ENCODE measurements around the gene XRN1.

The XRN1 gene

GRCh38 chr3:142287866-142288638, 159.8 kb downstream of the XRN1 start:
- Histone ChIP-seq H3K9me3 (ENCODE audit: insufficient read depth, low read depth, low read length) (peaks cover 14% of the 10 kb centered on the region), H3K4me1 (ENCODE audit: insufficient read depth, low read length, poor library complexity, severe bottlenecking) (no peaks in the 10 kb centered on the region), H3F3A (ENCODE audit: low read depth) (no peaks in the 10 kb centered on the region), H3K36me3 (ENCODE audit: insufficient read depth, low read length) (no peaks in the 10 kb centered on the region), H3K4me3 (ENCODE audit: low read length, poor library complexity, severe bottlenecking) (no peak overlapping the region), H3K27me3 (ENCODE audit: insufficient read depth, low read length, poor library complexity, severe bottlenecking) (no peaks in the 10 kb centered on the region), H3K4me2 (ENCODE audit: low read depth, low read length, poor library complexity, severe bottlenecking) (no peak overlapping the region), H3K79me2 (ENCODE audit: insufficient read depth, low read length) (no peaks in the 10 kb centered on the region), H4K20me1 (ENCODE audit: insufficient read depth, low read length, poor library complexity, severe bottlenecking) (no peaks in the 10 kb centered on the region), H3K9ac (ENCODE audit: low read depth, low read length, poor library complexity, severe bottlenecking) (no peak overlapping the region), H2AFZ (ENCODE audit: low read length) (no peak overlapping the region), H3K9me2 (replicated peaks; ENCODE audit: low read depth, low read length) (no peaks in the 10 kb centered on the region)
- TF ChIP-seq EZH2phosphoT487 (IDR thresholded peaks at IDR 0.05; ENCODE audit: borderline replicate concordance) (no peak), CTCF (conservative IDR thresholded peaks at IDR 0.05; ENCODE audit: low read length) (no peak)

- no peaks in the 10 kb centered on the region for H3K27me3 ChIP-seq (ENCODE audit: insufficient read depth, low read length, poor library complexity, severe bottlenecking)
- H3K79me2 ChIP-seq (ENCODE audit: insufficient read depth, low read length), result no peaks in the 10 kb centered on the region
- H2AFZ ChIP-seq (ENCODE audit: low read length), result no peak overlapping the region; the same call in 1 of the 2 replicates
- TF ChIP-seq EZH2phosphoT487 (IDR thresholded peaks at IDR 0.05; ENCODE audit: borderline replicate concordance) (no peak), CTCF (conservative IDR thresholded peaks at IDR 0.05; ENCODE audit: low read length) (no peak)
- H3K36me3 ChIP-seq (ENCODE audit: insufficient read depth, low read length), result no peaks in the 10 kb centered on the region
- H4K20me1 ChIP-seq (ENCODE audit: insufficient read depth, low read length, poor library complexity, severe bottlenecking), result no peaks in the 10 kb centered on the region
- no peaks in the 10 kb centered on the region for H3K4me1 ChIP-seq (ENCODE audit: insufficient read depth, low read length, poor library complexity, severe bottlenecking)
- H3K4me3 ChIP-seq (ENCODE audit: low read length, poor library complexity, severe bottlenecking), result no peak overlapping the region
- no peaks in the 10 kb centered on the region for H3K9me2 ChIP-seq (replicated peaks; ENCODE audit: low read depth, low read length)
- peaks cover 14% of the 10 kb centered on the region for H3K9me3 ChIP-seq (ENCODE audit: insufficient read depth, low read depth, low read length)
- H3K4me2 ChIP-seq (ENCODE audit: low read depth, low read length, poor library complexity, severe bottlenecking), result no peak overlapping the region
- no peaks in the 10 kb centered on the region for H3F3A ChIP-seq (ENCODE audit: low read depth)
- no peak overlapping the region for H3K9ac ChIP-seq (ENCODE audit: low read depth, low read length, poor library complexity, severe bottlenecking)
Observed at GRCh38 chr3:142285083-142285517, 162.7 kb downstream of the XRN1 start.

- H3K4me1 ChIP-seq (ENCODE audit: insufficient read depth, low read length, poor library complexity, severe bottlenecking), result no peaks in the 10 kb centered on the region
- H3K4me2 ChIP-seq (ENCODE audit: low read depth, low read length, poor library complexity, severe bottlenecking), result no peak overlapping the region
- no peaks in the 10 kb centered on the region for H3K9me2 ChIP-seq (replicated peaks; ENCODE audit: low read depth, low read length)
- H3K36me3 ChIP-seq (ENCODE audit: insufficient read depth, low read length), result no peaks in the 10 kb centered on the region
- H3F3A ChIP-seq (ENCODE audit: low read depth), result no peaks in the 10 kb centered on the region
- no peak overlapping the region; the same call in 1 of the 2 replicates for H2AFZ ChIP-seq (ENCODE audit: low read length)
- no peak overlapping the region for H3K9ac ChIP-seq (ENCODE audit: low read depth, low read length, poor library complexity, severe bottlenecking)
- no peaks in the 10 kb centered on the region for H3K79me2 ChIP-seq (ENCODE audit: insufficient read depth, low read length)
- TF ChIP-seq CTCF (conservative IDR thresholded peaks at IDR 0.05; ENCODE audit: low read length) (no peak), EZH2phosphoT487 (IDR thresholded peaks at IDR 0.05; ENCODE audit: borderline replicate concordance) (no peak)
- no peaks in the 10 kb centered on the region for H4K20me1 ChIP-seq (ENCODE audit: insufficient read depth, low read length, poor library complexity, severe bottlenecking)
- peaks cover 1% of the 10 kb centered on the region; the same call in 1 of the 2 replicates for H3K9me3 ChIP-seq (ENCODE audit: insufficient read depth, low read depth, low read length)
- no peak overlapping the region for H3K4me3 ChIP-seq (ENCODE audit: low read length, poor library complexity, severe bottlenecking)
- no peaks in the 10 kb centered on the region for H3K27me3 ChIP-seq (ENCODE audit: insufficient read depth, low read length, poor library complexity, severe bottlenecking)
Observed at GRCh38 chr3:142282503-142282902, 165.3 kb downstream of the XRN1 start.

All from Loucy (cell line).